OCI-LY7 (cell line): ENCODE data around the gene NUP50. TPM values are rescaled to one million over a fixed set of nuclear protein-coding genes. Genes with fewer than 3 reads are reported as not detected.

ENCODE experiments used
- BruUV-seq: library from RNA; stranded (reverse); fragments of 400-500 nt; replicated peaks from 2 replicates; lab custom pipeline; 2021; lab: Mats Ljungman, UMichigan
- CTCF ChIA-PET: fragments of 300-600 bp; sonication (Branson Sonifier 250); formaldehyde crosslinking; loops from one replicate; lab custom pipeline; 2022; ENCODE audit warnings: antibody characterized with exemption; ENCODE audit not compliant: unreplicated experiment; lab: Charles Lee
- POLR2A ChIA-PET: fragments of 300-600 bp; sonication (Branson Sonifier 250); formaldehyde crosslinking; loops from one replicate; lab custom pipeline; 2022; ENCODE audit warnings: antibody characterized with exemption; lab: Charles Lee
- DNase-seq: peaks from one replicate; pipeline ENCODE4 v3.0.0-alpha.2; 2015; ENCODE audit warnings: low spot score
- H2AFZ ChIP-seq: fragments of 200-600 bp; sonication (generic), shearing (Covaris generic); 2 replicates; pipeline ENCODE4 v1.6.1; 2014; ENCODE audit warnings: mild to moderate bottlenecking, antibody characterized with exemption, low read length, moderate library complexity
- H3K27ac ChIP-seq: fragments of 200-600 bp; sonication (generic); 2 replicates; pipeline ENCODE4 v1.5.1; 2014; ENCODE audit warnings: mixed run types, low read depth, mild to moderate bottlenecking, moderate library complexity, low read length, inconsistent platforms; ENCODE audit not compliant: poor library complexity, severe bottlenecking
- H3K36me3 ChIP-seq: fragments of 200-600 bp; sonication (generic); 2 replicates; pipeline ENCODE4 v1.6.1; 2014; ENCODE audit warnings: mild to moderate bottlenecking, antibody characterized with exemption, low read length, moderate library complexity, mixed read lengths; ENCODE audit not compliant: insufficient read depth
- H3K4me1 ChIP-seq: fragments of 200-600 bp; sonication (generic); 2 replicates; pipeline ENCODE4 v1.5.1; 2014; ENCODE audit warnings: mild to moderate bottlenecking, low read length; ENCODE audit not compliant: insufficient read depth, poor library complexity, severe bottlenecking
- H3K4me2 ChIP-seq: fragments of 200-600 bp; sonication (generic); 2 replicates; pipeline ENCODE4 v1.6.1; 2014; ENCODE audit warnings: mild to moderate bottlenecking, low read length
- H3K4me3 ChIP-seq: fragments of 200-600 bp; sonication (generic); 2 replicates; pipeline ENCODE4 v1.5.1; 2014; ENCODE audit warnings: mild to moderate bottlenecking, low read depth, low read length; ENCODE audit not compliant: poor library complexity, severe bottlenecking
- H3K79me2 ChIP-seq: fragments of 200-600 bp; sonication (generic); 2 replicates; pipeline ENCODE4 v1.6.1; 2016; ENCODE audit warnings: low read depth, mild to moderate bottlenecking, low read length, moderate library complexity, mixed read lengths; ENCODE audit not compliant: insufficient read depth
- H3K9me2 ChIP-seq: fragments of 200-600 bp; sonication (generic); 2 replicates; pipeline ENCODE4 v1.6.1; 2016; ENCODE audit warnings: mild to moderate bottlenecking, low read length, mixed read lengths; ENCODE audit not compliant: insufficient read depth
- H3K9me3 ChIP-seq: fragments of 200-600 bp; sonication (generic); 2 replicates; pipeline ENCODE4 v1.6.1; 2014; ENCODE audit warnings: mild to moderate bottlenecking, mixed run types, low read length, mixed read lengths
- H4K20me1 ChIP-seq: fragments of 200-600 bp; sonication (generic); 2 replicates; pipeline ENCODE4 v1.6.1; 2014; ENCODE audit warnings: mild to moderate bottlenecking, antibody characterized with exemption, low read length, moderate library complexity, mixed read lengths; ENCODE audit not compliant: insufficient read depth
- EZH2phosphoT487 ChIP-seq: fragments of 200-600 bp; sonication (generic); IDR thresholded peaks from 2 replicates; pipeline ENCODE4 v1.6.1; 2018; ENCODE audit warnings: low read depth, borderline replicate concordance, mild to moderate bottlenecking, mixed run types, antibody characterized with exemption, low read length, moderate library complexity, mixed read lengths
- intact Hi-C: fragments of 100-400 bp; cut with micrococcal nuclease; formaldehyde crosslinking; loops from one replicate; pipeline ENCODE4 v1.10.0; 2022; ENCODE audit not compliant: unreplicated experiment
- total RNA-seq, 2 experiments: library from RNA; depleted of rRNA in 1 of 2; stranded (reverse); fragments of >200 nt in 1 of 2; shearing (Covaris generic) in 1 of 2; gene quantifications; 2 replicates each; pipeline ENCODE4 v1.2.3, GENCODE V29; 2014 to 2022
- TF ChIP-seq, protein P1 (sequence below): fragments of 200-600 bp; sonication (generic); conservative IDR thresholded peaks from 2 replicates; pipeline ENCODE4 v1.5.1; 2014; ENCODE audit warnings: mild to moderate bottlenecking, antibody characterized with exemption, low read length, moderate library complexity, mixed read lengths

NUP50 gene
- total RNA-seq, 2 experiments from 2014 or later = 107 to 132 TPM

GRCh38 chr22:45224331-45224730, 60.6 kb downstream of the NUP50 start:
- ChIA-PET CTCF (no interaction called here), POLR2A (no interaction called here)
- Histone ChIP-seq H4K20me1 (no peaks in the 10 kb centered on the region), H3K4me3 (no peak overlapping the region), H3K9me2 (no peaks in the 10 kb centered on the region), H2AFZ (no peak overlapping the region), H3K4me1 (peaks cover 40% of the 10 kb centered on the region), H3K27ac (no peak overlapping the region), H3K9me3 (no peaks in the 10 kb centered on the region), H3K79me2 (peaks cover 49% of the 10 kb centered on the region), H3K4me2 (no peak overlapping the region), H3K36me3 (0 out of 2 replicates have a peak, but pooled peaks cover 2% of the 10 kb centered on the region)
- TF ChIP-seq, protein P1, sequence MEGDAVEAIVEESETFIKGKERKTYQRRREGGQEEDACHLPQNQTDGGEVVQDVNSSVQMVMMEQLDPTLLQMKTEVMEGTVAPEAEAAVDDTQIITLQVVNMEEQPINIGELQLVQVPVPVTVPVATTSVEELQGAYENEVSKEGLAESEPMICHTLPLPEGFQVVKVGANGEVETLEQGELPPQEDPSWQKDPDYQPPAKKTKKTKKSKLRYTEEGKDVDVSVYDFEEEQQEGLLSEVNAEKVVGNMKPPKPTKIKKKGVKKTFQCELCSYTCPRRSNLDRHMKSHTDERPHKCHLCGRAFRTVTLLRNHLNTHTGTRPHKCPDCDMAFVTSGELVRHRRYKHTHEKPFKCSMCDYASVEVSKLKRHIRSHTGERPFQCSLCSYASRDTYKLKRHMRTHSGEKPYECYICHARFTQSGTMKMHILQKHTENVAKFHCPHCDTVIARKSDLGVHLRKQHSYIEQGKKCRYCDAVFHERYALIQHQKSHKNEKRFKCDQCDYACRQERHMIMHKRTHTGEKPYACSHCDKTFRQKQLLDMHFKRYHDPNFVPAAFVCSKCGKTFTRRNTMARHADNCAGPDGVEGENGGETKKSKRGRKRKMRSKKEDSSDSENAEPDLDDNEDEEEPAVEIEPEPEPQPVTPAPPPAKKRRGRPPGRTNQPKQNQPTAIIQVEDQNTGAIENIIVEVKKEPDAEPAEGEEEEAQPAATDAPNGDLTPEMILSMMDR = no peak
- TF ChIP-seq EZH2phosphoT487 = no peak
- intact Hi-C loops = no loop called here
- no TSS peak for BruUV-seq
- no peak for DNase-seq

GRCh38 chr22:45224988-45225731, 61.4 kb downstream of the NUP50 start:
- no peak for TF ChIP-seq EZH2phosphoT487
- TF ChIP-seq, protein P1 = no peak
- peaks cover 33% of the 10 kb centered on the region for H3K4me1 ChIP-seq
- ChIA-PET POLR2A (no interaction called here), CTCF (no interaction called here)
- H3K4me3 ChIP-seq = no peak overlapping the region
- H3K27ac ChIP-seq = no peak overlapping the region
- no peaks in the 10 kb centered on the region for H3K9me3 ChIP-seq
- BruUV-seq = no TSS peak
- H3K9me2 ChIP-seq = no peaks in the 10 kb centered on the region
- no peak overlapping the region for H2AFZ ChIP-seq
- no peak overlapping the region for H3K4me2 ChIP-seq
- DNase-seq = no peak
- peaks cover 41% of the 10 kb centered on the region for H3K79me2 ChIP-seq
- H4K20me1 ChIP-seq = no peaks in the 10 kb centered on the region
- H3K36me3 ChIP-seq = peaks cover 2% of the 10 kb centered on the region; the same call in 1 of the 2 replicates
- intact Hi-C loops = no loop called here
